ENCODE results near the gene BEST2. TPM values are rescaled to one million over a fixed set of nuclear protein-coding genes. Genes with fewer than 3 reads are reported as not detected.

The BEST2 gene
- total RNA-seq, 4 donors from 2014 or later, result not detected

- TF ChIP-seq CTCF (IDR thresholded peaks at IDR 0.05; ENCODE audit: low read depth), result no peak
These were observed 13.1 kb downstream of the BEST2 start for GRCh38 chr19:12764698-12765097.

- TF ChIP-seq CTCF (IDR thresholded peaks at IDR 0.05; ENCODE audit: low read depth), result no peak
These were observed 14.5 kb downstream of the BEST2 start for GRCh38 chr19:12766051-12766521.

GRCh38 chr19:12767150-12767549 is 15.6 kb downstream of the BEST2 start:
- TF ChIP-seq CTCF (IDR thresholded peaks at IDR 0.05; ENCODE audit: low read depth), result no peak

- no peak for TF ChIP-seq CTCF (IDR thresholded peaks at IDR 0.05; ENCODE audit: low read depth)
These were observed 16.1 kb downstream of the BEST2 start for GRCh38 chr19:12767666-12768065.

- no peak for TF ChIP-seq CTCF (IDR thresholded peaks at IDR 0.05; ENCODE audit: low read depth)
These were observed 18.1 kb downstream of the BEST2 start for GRCh38 chr19:12769689-12770088.

- TF ChIP-seq CTCF (IDR thresholded peaks at IDR 0.05; ENCODE audit: low read depth), result no peak
These were observed 19.3 kb downstream of the BEST2 start for GRCh38 chr19:12770922-12771321.

GRCh38 chr19:12772323-12772722 is 20.7 kb downstream of the BEST2 start:
- no peak for TF ChIP-seq CTCF (IDR thresholded peaks at IDR 0.05; ENCODE audit: low read depth)
